Stomach (tissue), 4 donors: ENCODE measurements around the gene FOXD4L3.
"Not testable (repeated sequence)": the region's sequence is repeated elsewhere in the genome, so short reads cannot be mapped to it uniquely, and the experiment has no call there.

Source experiments
- EP300 ChIP-seq: sonication (generic); formaldehyde crosslinking; IDR thresholded peaks from one replicate; pipeline ENCODE4 v1.6.1; 2017; ENCODE audit warnings: antibody characterized with exemption
- POLR2A ChIP-seq, 4 donors: fragments of 450-650 bp; IDR thresholded peaks; one replicate each; pipeline ENCODE4 v1.6.1; 2016; ENCODE audit warnings: antibody characterized with exemption in 4 of 4, control low read depth in 2 of 4, mild to moderate bottlenecking in 1 of 4, moderate library complexity in 1 of 4
- POLR2AphosphoS5 ChIP-seq, 3 donors: sonication (generic); formaldehyde crosslinking; IDR thresholded peaks; one replicate each; pipeline ENCODE4 v1.6.1; 2016; ENCODE audit warnings: antibody characterized with exemption in 3 of 3
- TF ChIP-seq, protein P1 (sequence below), 7 experiments: fragments of 450-650 bp in 4 of 7; fragments of 200-600 bp in 3 of 7; sonication (generic) in 3 of 7; IDR thresholded peaks; one replicate each; pipeline ENCODE4 v1.5.1; 2016 to 2019; ENCODE audit warnings: antibody characterized with exemption in 7 of 7, control low read depth in 2 of 7, mild to moderate bottlenecking in 1 of 7

DNA sequence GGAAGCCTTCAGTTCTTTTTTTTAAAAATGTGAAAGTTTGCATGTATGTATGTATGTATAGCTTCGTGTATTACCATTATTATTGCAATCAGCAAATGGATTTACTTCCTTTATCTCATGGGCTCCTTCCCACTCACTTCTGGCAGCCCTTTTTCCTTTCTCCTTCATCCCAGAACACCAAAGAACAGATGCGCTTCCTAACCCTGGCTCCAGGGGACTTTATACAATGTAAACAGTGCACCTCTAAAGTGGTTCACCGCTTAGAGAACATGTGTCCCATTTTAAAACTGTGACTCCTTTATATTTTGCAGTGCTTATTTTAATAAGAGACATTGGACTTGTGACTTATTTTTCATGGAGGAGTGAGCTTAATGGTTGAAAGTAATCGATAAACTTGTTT is 40.6 kb downstream of the FOXD4L3 start:
- TF ChIP-seq, protein P1, sequence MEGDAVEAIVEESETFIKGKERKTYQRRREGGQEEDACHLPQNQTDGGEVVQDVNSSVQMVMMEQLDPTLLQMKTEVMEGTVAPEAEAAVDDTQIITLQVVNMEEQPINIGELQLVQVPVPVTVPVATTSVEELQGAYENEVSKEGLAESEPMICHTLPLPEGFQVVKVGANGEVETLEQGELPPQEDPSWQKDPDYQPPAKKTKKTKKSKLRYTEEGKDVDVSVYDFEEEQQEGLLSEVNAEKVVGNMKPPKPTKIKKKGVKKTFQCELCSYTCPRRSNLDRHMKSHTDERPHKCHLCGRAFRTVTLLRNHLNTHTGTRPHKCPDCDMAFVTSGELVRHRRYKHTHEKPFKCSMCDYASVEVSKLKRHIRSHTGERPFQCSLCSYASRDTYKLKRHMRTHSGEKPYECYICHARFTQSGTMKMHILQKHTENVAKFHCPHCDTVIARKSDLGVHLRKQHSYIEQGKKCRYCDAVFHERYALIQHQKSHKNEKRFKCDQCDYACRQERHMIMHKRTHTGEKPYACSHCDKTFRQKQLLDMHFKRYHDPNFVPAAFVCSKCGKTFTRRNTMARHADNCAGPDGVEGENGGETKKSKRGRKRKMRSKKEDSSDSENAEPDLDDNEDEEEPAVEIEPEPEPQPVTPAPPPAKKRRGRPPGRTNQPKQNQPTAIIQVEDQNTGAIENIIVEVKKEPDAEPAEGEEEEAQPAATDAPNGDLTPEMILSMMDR (IDR thresholded peaks at IDR 0.05) = not testable (repeated sequence)
- not testable (repeated sequence) for TF ChIP-seq POLR2A (IDR thresholded peaks at IDR 0.05); POLR2AphosphoS5 (IDR thresholded peaks at IDR 0.05); EP300
